ENCODE data around the gene VKORC1. TPM values are rescaled to one million over a fixed set of nuclear protein-coding genes. Genes with fewer than 3 reads are reported as not detected.

The VKORC1 gene
- total RNA-seq, 1 donor from 2014 or later, result 128 TPM

DNA sequence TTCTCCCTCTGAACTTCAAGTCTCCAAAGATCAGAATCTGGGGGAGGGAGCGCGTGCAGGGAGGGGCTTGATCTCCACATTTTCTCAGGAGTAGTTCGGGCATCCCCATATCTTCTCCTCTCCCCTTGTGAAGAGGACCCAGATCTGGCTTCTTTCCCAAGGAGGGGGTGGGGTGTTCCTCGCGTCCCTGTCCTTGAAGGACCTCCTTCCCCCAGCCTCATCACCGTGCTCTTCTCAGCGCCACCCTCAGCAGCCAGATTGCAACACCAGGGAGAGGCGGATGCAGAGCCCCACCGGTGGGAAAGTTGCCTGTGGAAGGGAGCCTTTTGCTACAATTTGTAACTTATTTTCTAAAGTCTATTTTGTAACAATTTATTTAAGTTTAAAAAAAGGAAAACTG lies 11.5 kb downstream of the VKORC1 start:
- DNase-seq (ENCODE audit: low read depth), result no peak

- no peak for DNase-seq (ENCODE audit: low read depth)
Measured at GRCh38 chr16:31082368-31083045, 12.1 kb downstream of the VKORC1 start.

DNA sequence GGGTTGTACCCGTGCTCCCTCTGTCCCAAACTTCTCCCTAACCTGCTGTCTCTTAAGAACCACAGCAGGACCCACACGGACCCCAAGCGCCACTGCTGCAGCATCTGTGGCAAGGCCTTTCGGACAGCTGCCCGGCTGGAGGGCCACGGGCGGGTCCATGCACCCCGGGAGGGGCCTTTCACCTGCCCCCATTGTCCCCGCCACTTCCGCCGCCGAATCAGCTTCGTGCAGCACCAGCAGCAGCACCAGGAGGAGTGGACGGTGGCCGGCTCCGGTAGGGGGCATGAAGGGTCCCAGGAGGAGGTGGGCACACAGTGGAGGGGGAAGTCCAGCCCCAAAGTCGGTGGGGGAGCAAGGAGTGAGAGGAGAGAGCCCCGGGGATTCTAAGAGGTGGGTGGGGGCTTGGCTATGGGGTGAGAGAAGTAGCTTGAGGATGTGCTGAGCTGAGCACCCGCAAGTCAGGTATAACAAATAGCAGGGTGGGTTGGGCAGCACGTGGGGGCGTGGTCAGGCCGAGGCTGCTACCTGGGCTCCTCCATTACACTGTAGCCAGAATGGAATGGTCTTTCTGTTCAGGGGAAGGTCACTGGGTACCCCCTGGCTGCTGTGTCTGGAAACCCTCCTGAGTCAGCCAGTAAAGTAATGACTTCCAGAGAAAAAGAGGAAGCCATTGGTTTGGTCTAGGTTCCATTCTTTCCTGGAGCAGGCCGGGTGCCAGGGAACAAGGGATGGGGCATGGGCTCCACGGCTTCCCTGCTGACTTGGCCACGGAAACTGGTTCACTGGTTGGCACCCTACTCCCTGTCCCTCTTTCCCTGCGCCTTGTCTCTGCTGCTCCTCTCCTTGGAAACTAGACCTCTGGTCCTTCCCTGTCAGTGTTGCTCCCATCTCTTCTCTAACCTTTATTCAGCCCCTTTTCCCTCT lies 12.9 kb downstream of the VKORC1 start:
- DNase-seq (ENCODE audit: low read depth), result no peak

DNA sequence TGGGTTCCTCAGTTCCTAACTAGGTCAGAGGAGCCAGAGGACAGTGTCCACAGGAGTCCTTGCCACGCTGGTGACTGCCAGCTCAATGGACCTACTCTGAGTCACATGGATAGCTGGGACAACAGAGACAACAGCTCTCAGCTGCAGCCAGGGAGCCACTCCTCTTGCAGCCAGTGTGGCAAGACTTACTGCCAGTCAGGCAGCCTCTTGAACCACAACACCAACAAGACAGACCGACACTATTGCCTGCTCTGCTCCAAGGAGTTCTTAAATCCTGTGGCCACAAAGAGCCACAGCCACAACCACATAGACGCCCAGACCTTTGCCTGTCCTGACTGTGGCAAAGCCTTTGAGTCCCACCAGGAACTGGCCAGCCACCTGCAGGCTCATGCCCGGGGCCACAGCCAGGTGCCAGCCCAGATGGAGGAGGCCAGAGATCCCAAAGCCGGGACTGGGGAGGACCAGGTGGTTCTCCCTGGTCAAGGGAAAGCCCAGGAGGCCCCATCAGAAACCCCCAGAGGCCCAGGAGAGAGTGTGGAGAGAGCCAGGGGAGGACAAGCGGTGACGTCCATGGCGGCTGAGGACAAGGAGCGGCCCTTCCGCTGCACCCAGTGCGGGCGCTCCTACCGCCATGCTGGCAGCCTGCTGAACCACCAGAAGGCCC lies 13.7 kb downstream of the VKORC1 start:
- DNase-seq (ENCODE audit: low read depth), result no peak

DNA sequence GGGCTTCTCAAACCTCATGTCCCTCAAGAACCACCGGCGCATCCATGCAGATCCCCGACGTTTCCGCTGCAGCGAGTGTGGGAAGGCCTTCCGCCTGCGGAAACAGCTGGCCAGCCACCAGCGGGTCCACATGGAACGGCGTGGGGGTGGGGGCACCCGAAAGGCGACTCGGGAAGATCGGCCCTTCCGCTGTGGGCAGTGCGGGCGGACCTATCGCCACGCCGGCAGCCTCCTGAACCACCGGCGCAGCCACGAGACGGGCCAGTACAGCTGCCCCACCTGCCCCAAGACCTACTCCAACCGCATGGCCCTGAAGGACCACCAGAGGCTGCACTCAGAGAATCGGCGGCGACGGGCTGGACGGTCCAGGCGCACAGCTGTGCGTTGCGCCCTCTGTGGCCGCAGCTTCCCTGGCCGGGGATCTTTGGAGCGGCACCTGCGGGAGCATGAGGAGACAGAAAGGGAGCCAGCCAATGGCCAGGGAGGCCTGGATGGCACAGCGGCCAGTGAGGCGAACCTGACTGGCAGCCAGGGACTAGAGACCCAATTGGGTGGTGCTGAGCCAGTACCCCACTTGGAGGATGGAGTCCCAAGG lies 14.5 kb downstream of the VKORC1 start:
- DNase-seq (ENCODE audit: low read depth), result no peak

- DNase-seq (ENCODE audit: low read depth), result no peak
Measured at GRCh38 chr16:31079342-31079944, 15.2 kb downstream of the VKORC1 start.

DNA sequence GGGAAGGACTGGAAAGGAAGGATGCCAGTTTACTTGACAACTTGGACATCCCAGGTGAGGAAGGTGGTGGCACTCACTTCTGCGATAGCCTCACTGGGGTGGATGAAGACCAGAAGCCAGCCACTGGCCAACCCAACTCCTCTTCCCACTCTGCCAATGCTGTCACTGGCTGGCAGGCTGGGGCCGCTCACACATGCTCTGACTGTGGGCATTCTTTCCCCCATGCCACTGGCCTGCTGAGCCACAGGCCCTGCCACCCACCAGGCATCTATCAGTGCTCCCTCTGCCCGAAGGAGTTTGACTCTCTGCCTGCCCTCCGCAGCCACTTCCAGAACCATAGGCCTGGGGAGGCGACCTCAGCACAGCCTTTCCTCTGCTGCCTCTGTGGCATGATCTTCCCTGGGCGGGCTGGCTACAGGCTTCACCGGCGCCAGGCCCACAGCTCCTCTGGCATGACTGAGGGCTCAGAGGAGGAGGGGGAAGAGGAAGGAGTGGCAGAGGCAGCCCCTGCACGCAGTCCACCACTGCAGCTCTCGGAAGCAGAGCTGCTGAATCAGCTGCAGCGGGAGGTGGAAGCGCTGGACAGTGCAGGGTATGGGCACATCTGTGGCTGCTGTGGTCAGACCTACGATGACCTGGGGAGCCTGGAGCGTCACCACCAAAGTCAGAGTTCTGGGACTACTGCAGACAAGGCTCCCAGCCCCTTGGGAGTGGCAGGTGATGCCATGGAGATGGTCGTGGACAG lies 15.8 kb downstream of the VKORC1 start:
- no peak for DNase-seq (ENCODE audit: low read depth)

GRCh38 chr16:31077592-31078396 lies 16.8 kb downstream of the VKORC1 start:
- no peak for DNase-seq (ENCODE audit: low read depth)

- no peak for DNase-seq (ENCODE audit: low read depth)
Measured at GRCh38 chr16:31077024-31077423, 17.6 kb downstream of the VKORC1 start.

DNA sequence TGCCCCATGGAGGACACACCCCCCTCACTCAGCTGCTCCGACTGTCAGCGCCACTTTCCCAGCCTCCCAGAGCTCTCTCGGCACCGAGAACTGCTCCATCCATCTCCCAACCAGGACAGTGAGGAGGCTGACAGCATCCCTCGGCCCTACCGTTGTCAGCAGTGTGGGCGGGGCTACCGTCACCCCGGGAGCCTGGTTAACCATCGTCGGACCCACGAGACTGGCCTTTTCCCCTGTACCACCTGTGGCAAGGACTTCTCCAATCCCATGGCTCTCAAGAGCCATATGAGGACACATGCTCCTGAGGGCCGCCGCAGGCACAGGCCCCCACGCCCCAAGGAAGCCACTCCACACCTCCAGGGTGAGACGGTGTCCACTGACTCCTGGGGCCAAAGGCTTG lies 18.3 kb downstream of the VKORC1 start:
- no peak for DNase-seq (ENCODE audit: low read depth)

- DNase-seq (ENCODE audit: low read depth), result no peak
Measured at GRCh38 chr16:31074814-31075183, 19.8 kb downstream of the VKORC1 start.

DNA sequence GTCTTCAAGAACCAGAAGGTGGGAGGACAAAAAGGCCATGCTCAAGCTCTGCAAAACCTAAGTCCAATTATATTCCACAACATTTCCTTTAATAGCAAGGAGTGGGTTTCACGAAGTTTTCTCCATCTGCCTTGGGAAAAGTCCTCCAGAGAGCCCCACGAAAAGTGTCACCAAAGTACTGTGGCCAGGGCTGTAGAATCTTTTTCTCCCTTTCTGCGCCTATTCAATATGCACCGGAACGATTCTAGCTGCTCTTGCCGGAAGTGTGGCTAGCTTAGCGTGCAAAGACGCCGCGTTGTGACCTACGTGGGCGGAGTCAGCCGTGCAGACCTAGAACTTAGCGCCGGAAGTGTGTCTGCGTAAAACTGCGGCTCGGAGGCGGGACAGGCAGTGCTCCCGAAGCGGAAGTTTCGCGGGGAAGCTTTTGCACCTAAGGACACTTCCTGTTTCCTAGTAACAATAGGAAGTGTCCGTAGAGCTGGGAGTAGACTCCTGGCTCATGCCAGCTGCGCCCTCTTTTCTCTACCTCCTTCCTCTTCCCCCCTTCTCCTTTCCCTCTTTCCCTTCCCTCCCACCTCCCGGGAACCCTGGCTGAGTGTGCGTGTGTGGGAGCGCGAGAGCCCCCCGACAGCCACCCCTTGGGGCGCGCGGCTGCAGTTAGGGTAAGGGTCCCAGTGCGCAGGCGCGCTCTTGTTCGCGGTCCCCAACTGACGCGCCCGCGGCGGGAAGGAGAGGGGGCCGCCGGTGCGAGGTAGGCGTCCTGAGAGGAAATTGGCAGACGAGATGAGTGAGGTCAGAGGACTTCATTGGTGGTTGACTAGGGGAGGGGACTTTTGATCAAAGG lies 20.4 kb downstream of the VKORC1 start, which contains the start of the genes ZNF646 and ZNF668:
TSS of gene ZNF646 (plus strand) at position 453 of the 844 bp plus-strand sequence. CDS start 1,903 bp downstream, outside the sequence.
TSS of gene ZNF668 (minus strand) at position 271 of the 844 bp plus-strand sequence. CDS start 9,781 bp downstream, outside the sequence.
- peak; percentile 98 for DNase-seq (ENCODE audit: low read depth)

DNA sequence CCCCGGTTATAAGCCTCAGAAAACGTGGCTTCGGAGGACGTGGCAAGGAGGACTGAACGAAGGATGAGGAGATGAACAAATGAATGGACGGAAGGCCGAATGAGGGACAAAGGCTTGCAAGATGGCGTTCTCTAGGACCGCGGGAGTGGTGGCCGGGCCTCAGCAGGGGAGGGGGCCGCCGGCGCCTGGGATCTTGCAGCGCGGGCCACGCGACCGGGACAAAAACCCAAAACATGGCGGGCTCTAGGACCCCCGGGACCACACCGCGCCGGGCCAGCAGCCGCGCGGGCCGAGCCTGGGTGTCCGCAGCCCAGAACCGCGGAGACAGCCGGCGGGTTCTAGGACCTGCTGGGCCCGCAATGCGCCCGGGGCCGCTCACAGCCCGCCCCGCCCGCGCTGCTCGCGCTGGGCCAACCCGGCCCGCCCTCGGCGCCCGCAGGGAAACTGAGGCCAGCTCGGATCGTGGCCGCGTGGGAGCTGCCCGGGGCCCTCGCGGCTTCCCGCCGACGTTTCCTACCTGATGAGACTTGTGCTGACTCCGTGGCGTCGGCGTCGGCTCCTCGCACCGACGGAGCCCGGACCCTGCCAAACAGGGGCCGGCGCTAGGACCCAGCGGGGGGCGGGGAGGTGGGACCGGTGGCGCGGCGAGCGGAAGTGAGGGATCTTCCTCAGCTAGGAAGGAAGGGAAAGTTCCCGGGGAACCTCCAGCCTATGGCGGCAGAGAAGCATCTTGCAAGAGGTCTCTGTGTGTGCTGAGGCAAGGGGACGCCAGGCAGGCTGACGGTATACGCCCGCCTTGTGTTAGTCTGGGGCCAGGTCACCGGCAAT lies 21.2 kb downstream of the VKORC1 start:
- DNase-seq (ENCODE audit: low read depth), result peak; percentile 78

- peak; percentile 7 for DNase-seq (ENCODE audit: low read depth)
Measured at GRCh38 chr16:31072540-31073141, 22.0 kb downstream of the VKORC1 start.

DNA sequence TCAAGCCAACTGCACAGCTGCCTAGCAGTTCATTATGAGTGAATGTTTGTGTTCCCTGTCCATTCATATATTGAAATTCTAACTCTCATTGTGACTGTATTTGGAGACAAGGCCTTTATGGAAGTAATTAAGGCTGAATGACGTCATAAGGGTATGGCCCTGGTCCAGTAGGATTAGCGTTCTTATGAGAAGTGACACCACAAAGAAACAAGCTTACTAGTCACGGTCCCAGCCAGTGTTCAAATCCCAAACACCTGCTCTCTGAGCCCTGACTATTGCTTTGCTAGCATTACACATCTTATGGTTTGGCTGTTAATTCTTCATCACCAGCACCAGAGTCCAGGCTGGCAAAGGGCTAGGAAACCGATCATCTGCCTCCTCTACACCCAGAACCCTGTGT lies 22.7 kb downstream of the VKORC1 start:
- peak; percentile 40 for DNase-seq (ENCODE audit: low read depth)

- DNase-seq (ENCODE audit: low read depth), result no peak
Measured at GRCh38 chr16:31067342-31067741, 27.3 kb downstream of the VKORC1 start.

DNA sequence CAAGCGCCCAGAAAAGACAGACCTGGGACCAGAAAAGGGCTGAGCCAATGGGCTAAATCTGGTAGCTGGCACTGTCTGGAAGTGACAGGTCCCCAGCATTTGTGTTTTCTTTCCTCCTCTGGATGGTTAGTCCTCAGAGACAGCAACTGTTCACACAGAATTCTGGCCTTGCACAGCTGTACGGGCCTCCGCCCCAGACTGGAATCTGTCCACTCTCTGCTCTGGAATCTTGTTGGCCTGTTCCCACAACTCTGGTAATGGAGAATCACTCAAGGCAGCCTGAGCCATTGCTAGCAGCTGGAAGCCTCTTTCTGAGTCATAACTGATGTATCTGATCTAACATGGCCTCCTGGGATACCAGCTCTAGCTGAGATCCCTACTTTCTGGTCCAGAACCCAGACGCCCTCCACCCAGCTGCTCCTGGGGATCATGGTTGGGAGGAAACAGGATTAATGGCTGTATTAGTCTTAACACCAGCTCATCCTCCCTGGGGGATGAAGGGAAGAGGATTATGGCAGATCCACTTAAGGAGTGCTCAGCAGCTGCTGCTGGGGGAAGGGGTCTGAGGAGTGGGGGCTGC lies 29.6 kb downstream of the VKORC1 start:
- DNase-seq (ENCODE audit: low read depth), result peak; percentile 62
